Stimulated activated CD4-positive, alpha-beta T cell treated with anti-CD3 and anti-CD28 coated beads, Interleukin-12 subunit alpha, Interleukin-12 subunit beta, amount 100 ng/mL, for 48 hours (primary cell): Measurements from ENCODE around the gene NALCN.

ENCODE experiments used
- DNase-seq, 3 donors: peaks; one replicate each; pipeline ENCODE4 v3.0.0-alpha.2; 2020; ENCODE audit warnings: low read depth in 2 of 3, low spot score in 1 of 3

Gene NALCN

GRCh38 chr13:101209206-101209893 is 207.0 kb downstream of the NALCN start:
- no peak for DNase-seq

- no peak for DNase-seq
These were observed 210.9 kb downstream of the NALCN start for GRCh38 chr13:101205408-101205807.

- DNase-seq, result no peak
These were observed 211.9 kb downstream of the NALCN start for GRCh38 chr13:101204270-101205020.

- no peak for DNase-seq
These were observed 213.7 kb downstream of the NALCN start for GRCh38 chr13:101202590-101202989.

DNA sequence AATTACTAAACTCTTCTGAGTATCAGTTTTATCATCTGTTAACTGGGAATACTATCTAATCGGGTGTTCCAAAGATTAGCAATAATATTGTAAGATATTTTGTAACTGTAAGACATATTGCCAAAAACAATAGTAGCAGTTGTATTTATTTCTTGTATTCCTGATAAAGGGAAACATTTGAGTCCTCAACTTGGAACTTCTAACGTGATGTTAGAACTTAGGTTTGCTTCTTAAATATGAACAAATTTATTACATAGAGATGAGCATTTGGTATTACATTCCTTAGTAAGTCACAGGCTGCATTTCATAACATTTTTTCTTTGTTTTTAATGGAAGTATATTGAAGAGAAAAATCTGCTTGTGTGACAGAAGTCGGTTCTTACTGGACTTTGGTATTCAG is 225.3 kb downstream of the NALCN start:
- no peak for DNase-seq

DNA sequence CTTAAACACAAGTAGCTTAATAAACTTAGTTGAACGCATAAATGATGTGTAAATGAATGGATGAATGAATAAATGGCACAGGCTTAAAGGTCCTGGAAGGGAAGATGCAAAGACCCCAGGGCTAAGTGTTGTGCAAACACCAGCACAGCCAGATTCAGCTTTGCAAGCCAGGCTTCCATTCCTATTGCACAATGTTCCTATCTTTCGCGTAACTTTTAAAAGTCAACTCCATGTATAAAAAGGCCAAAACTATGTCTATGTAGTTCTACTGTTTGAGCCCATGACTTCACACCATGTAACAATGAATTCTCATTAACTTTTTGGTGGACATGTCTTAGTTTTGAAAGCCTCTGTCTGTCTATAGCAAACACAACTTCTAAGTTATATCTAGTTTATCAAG is 226.0 kb downstream of the NALCN start:
- no peak for DNase-seq

DNA sequence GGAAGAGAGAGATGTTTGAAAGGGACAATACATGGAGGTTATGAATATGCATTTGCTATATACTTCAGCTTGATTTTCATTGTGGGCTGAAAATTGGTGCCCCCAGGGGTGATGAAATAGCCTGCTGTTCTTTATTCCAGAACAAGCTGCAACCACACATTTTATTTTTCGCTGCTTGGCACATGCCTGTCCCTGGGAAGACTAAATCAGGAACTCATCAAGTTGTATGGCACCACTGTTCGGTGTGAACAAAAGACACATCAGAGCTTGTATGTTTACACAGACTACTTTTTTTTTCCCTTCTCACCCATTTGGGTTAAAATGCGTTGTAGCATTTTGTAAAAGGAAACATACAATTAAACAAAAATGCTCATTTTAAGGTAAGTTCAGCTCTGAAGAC is 230.7 kb downstream of the NALCN start:
- DNase-seq, result no peak

GRCh38 chr13:101181076-101181685 is 235.1 kb downstream of the NALCN start:
- no peak for DNase-seq

- no peak for DNase-seq
These were observed 237.3 kb downstream of the NALCN start for GRCh38 chr13:101179021-101179420.

DNA sequence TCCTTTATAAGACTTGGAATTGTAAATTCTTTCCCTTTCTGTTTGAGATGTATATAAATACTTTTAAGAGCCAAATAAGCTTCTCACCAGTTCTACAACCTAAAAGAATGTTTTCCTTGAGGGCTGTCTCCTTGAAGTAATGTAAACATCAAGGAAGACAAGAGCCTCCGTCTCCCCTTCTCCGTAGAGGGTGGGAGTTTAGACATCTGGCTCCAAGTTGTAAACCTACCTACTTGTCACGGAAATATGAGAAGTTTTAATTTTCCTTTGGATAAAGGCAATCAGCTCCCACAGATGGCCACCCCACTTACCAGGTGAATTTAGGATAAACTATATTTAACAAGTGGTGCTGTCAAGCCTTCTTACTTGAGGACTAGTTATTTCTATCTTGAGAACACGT is 237.9 kb downstream of the NALCN start:
- no peak for DNase-seq

DNA sequence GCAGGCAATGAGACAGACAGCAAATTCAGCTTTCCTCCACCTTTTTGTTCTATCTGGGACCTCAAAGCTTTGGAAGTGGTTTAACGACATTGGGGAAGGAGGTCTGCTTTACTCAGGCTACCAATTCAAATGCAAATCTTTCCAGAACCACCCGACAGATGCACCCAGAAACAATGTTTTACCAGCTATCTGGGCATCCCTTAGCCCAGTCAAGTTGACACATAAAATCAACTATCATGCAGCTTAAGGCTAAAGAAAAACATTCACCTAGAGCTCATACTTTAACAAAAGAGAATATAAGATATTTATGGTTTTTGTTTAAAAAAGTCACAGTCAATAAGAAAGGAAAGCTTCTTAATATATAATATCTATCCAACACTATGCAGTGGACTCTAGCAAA is 246.0 kb downstream of the NALCN start:
- no peak for DNase-seq

DNA sequence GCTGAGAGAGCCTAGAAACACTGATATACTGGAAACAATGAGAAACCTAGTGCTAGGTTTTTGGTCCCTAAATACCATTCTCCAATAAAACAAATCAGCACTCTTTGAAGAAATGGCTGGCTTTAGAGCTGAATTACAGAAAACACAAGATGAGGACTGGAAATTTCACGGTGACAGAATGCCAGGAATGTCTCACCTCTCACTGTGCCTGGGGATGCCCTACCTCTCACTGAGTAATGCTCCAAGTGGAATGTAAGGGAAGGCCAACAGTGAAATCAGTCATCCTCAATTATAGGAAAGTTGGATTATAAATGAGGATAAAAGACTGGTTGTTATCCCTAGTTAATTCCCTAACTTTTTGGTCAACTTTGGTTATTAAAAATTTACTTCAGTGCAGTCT is 259.0 kb downstream of the NALCN start:
- DNase-seq, result no peak

- DNase-seq, result no peak
These were observed 260.4 kb downstream of the NALCN start for GRCh38 chr13:101155920-101156319.

- no peak for DNase-seq
These were observed 264.1 kb downstream of the NALCN start for GRCh38 chr13:101152184-101152583.

DNA sequence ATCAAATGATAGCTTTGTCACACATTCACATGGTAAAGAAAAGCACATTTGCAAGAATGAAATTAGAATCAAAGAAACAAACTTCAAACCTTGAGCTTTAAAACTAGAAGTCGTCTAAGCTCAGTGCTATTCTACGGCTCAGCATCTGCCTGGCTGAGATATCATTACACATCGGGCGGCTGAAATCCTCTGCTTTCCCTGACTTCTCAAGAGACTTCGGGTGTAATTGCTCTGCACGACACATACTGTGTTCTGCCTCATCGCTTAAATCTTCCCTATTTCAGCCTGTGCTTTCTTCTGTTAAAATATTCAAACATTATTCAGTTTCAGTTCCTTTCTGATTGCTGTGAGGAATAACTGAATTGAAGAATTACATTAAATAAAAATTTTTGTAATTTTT is 265.3 kb downstream of the NALCN start:
- no peak for DNase-seq

DNA sequence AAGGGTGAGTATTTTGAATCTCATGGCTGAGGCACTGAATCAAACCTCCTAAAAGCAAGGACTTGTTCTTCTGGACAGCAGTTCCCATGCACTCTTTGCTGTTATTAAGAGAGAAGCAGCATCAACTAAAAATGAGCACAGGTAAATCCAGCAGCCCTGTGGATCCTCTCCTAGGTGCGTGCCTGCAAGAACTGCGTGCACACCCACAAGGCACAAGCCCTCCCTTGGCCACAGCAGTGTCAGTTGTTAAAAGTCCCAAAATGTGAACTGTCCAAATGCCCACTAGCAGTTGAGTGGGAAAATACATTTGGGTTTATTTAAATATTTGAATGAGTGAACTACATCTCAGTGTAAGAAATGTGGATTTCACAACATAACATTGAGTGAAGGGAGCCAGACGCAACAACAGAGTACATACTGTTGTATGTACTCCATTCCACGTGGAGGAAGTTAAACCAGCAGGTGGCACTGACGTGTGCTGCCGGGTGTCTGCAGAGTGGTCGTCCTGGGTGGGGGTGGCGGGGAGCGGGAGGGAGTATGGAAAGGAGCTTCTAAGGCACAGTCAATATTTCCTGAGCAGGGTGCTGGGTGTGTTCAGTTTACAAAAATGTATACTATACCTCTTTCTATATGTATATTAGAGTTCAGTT is 266.4 kb downstream of the NALCN start:
- no peak for DNase-seq

GRCh38 chr13:101146101-101146898 is 270.0 kb downstream of the NALCN start:
- DNase-seq, result no peak

DNA sequence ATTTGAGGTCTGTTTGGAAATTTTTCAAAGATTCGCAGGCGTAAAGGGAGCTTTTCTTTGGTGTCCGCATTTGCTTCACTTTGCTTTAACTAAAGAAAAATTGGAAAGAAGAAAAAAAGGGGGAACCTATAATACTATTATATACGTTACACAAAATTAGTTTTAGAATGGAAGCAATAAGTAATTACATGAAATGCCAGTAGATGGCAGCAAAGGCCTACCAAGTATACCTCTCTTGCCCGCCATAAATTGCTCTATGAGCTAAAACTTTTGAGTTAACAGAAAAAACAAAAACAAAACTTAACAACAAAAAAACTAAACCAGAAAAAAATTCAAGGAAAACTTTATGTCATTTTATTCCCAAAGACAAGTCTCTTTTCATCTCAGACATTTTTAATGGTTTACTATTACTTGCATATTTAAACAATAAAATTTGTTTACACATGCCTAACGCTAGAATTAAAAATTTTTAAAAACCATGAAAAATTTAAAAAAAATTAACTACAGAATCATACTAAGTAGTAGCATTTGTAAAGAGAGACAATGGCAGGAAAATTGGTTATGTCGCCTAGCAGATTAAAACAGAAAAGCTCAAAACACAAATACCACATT is 271.4 kb downstream of the NALCN start:
- peak in 1 of 3 donors; percentile 41 for DNase-seq

- no peak for DNase-seq
These were observed 275.4 kb downstream of the NALCN start for GRCh38 chr13:101140936-101141335.

- DNase-seq, result no peak
These were observed 276.1 kb downstream of the NALCN start for GRCh38 chr13:101140087-101140770.
